GM21360 (cell line): ENCODE results near the gene UVRAG.

Source experiments
- ATAC-seq: cut with Tn5 transposase; IDR thresholded peaks from one replicate; pipeline ENCODE4 v1.9.1; 2021; ENCODE audit warnings: mild to moderate bottlenecking, moderate library complexity; ENCODE audit not compliant: unreplicated experiment

The UVRAG gene

DNA sequence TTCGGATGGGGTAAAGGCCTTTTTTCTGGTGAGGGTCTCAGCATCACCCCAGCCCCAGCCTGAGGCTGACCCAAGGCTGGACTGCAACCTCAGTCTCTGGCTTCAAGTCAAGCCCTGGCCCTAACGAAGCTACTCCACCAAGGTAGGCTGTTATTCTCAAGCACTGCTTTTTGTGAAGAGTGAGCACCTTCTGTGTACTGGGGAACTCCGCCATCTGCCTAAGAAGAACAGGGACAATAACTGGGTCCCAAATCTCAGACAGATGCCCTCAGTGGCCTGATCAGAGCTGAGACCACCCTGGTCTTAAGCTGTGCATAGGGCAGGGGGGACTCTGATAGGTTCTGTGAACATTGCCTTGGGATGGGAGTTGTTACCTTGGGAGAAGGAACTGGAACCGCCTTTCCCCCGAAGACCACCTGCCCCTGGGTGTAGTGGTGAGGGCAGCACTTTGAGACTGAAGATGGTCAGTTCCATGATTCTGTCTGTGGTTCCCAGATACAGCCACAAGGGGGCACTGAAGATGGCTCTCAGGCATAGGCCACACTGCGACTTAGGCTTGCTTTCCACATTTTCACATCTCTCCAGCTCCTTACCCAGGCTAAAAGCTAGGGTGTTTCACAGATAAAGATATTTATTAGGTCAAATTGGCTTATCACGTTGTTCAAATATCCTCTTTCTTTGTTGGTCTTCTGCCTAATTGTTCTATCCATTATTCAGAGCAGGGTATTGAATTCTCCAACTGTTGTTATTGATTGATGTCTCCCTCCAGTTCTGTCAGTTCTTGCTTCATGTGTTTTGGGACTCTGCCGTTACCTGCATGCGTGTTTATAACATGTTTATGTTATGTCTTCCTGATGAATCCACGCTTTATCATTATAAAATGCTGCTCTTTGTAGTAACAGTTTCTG, 11.8 kb upstream of the UVRAG start:
- peak; percentile 66 for ATAC-seq

GRCh38 chr11:75809111-75809510, 5.9 kb upstream of the UVRAG start:
- ATAC-seq = no peak

DNA sequence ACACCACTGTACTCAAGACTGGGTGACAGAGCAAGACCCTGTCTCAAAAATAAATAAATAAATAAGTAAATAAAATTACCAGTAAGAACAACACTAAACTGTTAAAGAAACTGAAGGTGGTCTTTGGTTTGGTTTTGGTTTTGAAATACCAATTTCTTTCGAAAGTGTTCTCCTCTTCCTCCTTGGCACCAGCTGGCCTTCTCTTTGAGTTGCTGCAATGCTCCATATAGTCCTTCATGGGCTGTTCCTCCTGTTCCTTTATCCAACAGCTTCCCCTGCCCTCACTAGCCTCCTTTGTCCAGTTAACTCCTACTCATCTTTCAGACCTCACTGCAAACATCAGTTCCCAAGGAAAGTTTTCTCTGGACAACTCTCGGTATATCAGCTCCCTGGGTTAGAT, 5.0 kb upstream of the UVRAG start:
- ATAC-seq = no peak

GRCh38 chr11:75810637-75811390, 4.2 kb upstream of the UVRAG start:
- no peak for ATAC-seq

GRCh38 chr11:75811485-75811884, 3.5 kb upstream of the UVRAG start:
- no peak for ATAC-seq

- no peak for ATAC-seq
These were observed 2.4 kb upstream of the UVRAG start for GRCh38 chr11:75812542-75813040.

DNA sequence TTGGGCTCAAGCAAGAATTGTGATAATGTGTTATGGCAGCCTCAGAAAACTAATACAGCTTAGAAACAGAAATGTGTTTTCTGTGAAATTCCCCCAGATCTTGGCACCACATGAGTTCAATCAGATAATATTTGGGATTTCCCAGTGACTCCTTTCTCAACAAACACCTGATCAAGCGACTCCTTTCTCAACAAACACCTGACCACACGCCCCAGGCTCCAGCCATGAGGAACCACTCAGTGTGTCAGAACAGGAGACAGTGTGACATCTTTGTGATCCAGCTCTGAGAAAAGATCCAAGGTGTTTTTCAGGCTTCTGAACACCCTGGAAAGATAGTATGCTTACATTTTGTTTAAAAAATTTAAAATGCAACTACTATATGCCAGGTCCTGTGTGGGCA, 1.9 kb upstream of the UVRAG start:
- ATAC-seq = no peak

GRCh38 chr11:75813622-75814039, 1.4 kb upstream of the UVRAG start:
- no peak for ATAC-seq

GRCh38 chr11:75814363-75814676, 690 bp upstream of the UVRAG start:
- ATAC-seq = peak; percentile 17

DNA sequence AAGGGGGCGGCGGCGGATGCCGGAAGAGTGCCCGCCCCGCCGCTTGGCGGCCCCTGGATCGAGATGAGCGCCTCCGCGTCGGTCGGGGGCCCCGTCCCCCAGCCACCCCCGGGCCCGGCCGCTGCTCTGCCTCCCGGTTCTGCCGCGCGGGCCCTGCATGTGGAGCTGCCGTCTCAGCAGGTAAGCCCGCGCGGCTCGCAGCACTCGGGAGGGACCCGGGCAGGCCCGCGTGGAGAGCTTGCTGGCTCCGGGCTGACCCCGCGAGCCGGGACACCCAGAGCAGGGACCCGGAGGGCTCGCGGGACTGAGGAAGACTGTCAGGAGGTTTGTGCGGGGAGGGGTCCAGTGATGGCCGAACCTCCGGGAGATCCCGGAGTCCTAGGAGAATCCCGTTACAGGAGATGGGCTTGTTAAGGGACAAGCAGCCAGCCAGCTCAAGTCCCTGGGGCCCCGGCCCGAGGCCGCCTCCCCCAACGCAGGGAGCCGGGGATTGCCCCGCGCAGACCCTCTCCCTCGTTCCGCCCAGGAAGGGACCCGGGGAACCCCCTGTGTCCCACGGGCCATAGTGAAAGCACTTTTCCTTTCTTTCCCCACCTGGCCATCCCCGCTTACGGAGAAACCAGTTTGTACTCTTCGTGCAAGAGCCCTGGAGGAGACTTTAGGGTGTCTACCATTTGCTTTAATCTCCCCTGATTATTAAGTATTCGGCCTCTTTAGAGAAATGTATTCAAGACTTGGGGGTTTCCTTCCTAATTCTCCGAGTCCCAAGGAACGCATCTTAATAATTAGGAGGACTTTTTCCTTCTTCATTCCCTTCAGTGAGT, 547 bp downstream of the UVRAG start:
- peak; percentile 17 for ATAC-seq

GRCh38 chr11:75816561-75817239, 1.7 kb downstream of the UVRAG start:
- ATAC-seq = no peak

GRCh38 chr11:75820645-75821044, 5.6 kb downstream of the UVRAG start:
- ATAC-seq = no peak

DNA sequence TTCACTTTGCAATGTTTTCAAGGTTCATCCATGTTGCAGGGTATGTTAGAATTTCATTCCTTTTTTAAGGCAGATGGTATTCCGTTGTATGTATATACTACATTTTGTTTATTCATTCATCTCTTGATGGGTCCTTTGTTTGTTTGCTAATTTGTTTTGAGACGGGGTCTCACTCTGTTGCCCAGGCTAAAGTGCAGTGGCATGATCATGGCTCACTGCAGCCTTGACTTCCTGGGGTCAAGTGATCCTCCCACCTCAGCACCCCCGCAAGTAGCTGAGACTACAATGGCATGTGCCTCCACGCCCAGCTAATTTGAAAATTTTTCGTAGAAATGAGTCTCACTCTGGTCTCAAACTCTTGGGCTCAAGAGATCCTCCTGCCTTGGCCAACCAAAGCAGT, 6.2 kb downstream of the UVRAG start:
- ATAC-seq = no peak

GRCh38 chr11:75822541-75822940, 7.5 kb downstream of the UVRAG start:
- ATAC-seq = no peak

DNA sequence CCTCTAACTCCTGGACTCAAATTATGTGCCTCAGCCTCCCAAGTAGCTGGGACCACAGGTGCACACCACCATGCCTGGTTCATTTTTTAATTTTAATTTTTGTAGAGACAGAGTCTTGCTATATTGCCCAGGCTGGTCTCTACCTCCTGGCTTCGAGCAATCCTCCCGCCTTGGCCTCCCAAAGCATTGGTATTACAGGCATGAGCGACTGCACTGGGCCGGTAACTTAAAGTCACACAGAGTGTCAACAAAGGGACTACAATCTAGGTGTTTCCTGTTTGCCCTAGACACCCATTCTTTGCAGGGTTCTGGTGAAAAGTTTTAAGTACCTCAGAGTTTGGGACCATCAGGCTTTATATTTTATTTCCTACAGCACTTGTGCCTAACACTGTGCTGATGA, 8.4 kb downstream of the UVRAG start:
- ATAC-seq = no peak

- no peak for ATAC-seq
These were observed 8.9 kb downstream of the UVRAG start for GRCh38 chr11:75823946-75824345.

GRCh38 chr11:75826461-75827230, 11.6 kb downstream of the UVRAG start:
- no peak for ATAC-seq

DNA sequence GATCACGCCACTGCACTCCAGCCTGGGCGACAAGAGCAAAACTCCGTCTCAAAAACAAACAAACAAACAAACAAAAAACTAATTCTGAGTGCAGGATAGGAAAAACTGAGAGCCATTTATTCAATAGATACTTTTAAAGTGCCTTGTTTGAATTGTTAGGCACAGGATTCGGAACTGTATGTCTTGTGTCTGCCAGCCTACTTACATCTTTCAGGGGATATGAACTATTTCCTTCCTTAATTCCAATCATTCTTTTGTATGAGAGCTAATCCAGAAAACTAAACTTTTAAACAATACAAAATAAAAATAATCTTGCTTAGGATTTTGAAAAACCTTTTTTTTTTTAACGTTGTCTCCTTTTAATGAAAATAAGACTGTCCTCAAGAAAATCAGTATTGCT, 12.6 kb downstream of the UVRAG start:
- no peak for ATAC-seq

DNA sequence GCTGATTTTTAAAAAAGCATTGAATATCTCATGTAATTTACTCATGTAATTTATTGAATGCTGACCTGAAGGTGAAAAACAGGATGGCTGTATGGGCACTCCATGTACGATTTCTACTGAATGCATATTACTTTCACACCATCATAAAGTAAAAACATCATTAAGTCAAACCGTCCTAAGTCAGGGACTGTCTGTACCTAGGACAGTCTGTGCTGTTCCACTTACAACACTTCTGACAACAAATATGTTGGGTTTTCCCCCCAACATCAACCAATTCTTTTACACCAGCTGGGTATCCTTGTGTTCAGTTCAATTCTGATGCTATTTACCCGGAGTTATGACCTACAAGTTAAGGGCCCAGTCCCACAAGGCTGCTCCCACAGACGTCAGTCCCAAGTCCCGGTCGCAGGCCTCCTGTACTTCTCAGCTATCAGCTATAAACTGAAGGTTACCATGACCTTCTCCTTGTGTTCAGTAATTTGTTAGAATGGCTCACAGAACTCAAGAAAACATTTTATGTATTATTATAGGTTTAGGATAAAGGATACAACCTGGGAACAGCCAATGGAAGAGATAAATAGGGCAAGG, 17.0 kb downstream of the UVRAG start:
- ATAC-seq = no peak

- no peak for ATAC-seq
These were observed 19.7 kb downstream of the UVRAG start for GRCh38 chr11:75834728-75835127.
